ENCODE measurements around the gene SLC26A4.

Gene SLC26A4

GRCh38 chr7:107746006-107746405 is 85.4 kb downstream of the SLC26A4 start:
- Histone ChIP-seq H3K4ac (ENCODE audit: low read depth, low read length) (peak overlapping the region; percentile 96), H3K4me1 (ENCODE audit: control insufficient read depth in 1 of 2, insufficient read depth in 2 of 2, low read length in 2 of 2) (peaks cover 0 to 5% of the 10 kb centered on the region in 2 experiments), H4K91ac (ENCODE audit: low read depth, low read length) (no peak overlapping the region), H2AK5ac (ENCODE audit: low read length) (no peak overlapping the region), H4K12ac (ENCODE audit: low read depth, low read length) (no peak overlapping the region), H3K27me3 (ENCODE audit: insufficient read depth, low read length) (no peaks in the 10 kb centered on the region), H3K79me2 (ENCODE audit: control insufficient read depth, insufficient read depth, low read length, poor library complexity) (peaks cover 10% of the 10 kb centered on the region), H3K27ac (ENCODE audit: low read depth, low read length) (no peak overlapping the region), H3K23ac (ENCODE audit: low read length) (no peak overlapping the region), H3K79me1 (ENCODE audit: low read length) (peaks cover 6% of the 10 kb centered on the region), H3K4me3 (ENCODE audit: low read depth, low read length) (no peak overlapping the region), H2BK120ac (ENCODE audit: insufficient read depth, low read length, poor library complexity) (no peak overlapping the region), H2BK12ac (ENCODE audit: low read length) (no peak overlapping the region), H3K18ac (ENCODE audit: low read length) (no peak overlapping the region), H3K9ac (ENCODE audit: low read length) (no peak overlapping the region), H2BK5ac (ENCODE audit: low read depth, low read length, poor library complexity) (no peak overlapping the region), H3K14ac (ENCODE audit: low read length) (no peak overlapping the region), H4K8ac (ENCODE audit: low read depth, low read length) (no peak overlapping the region), H3K36me3 (ENCODE audit: control insufficient read depth in 1 of 2, insufficient read depth in 2 of 2, low read length in 2 of 2) (peaks cover 6 to 7% of the 10 kb centered on the region in 2 experiments), H2AFZ (ENCODE audit: insufficient read depth, low read length, poor library complexity) (no peak overlapping the region), H3K9me3 (ENCODE audit: insufficient read depth, low read depth, low read length) (no peaks in the 10 kb centered on the region), H3K4me2 (ENCODE audit: low read length) (no peak overlapping the region)
- no CpG with 5 or more reads among the region's 3 CpGs for WGBS (ENCODE audit: extremely low coverage, insufficient coverage, insufficient read length)
- peak in 1 of 2 donors; percentile 26 for DNase-seq

- H3K23ac ChIP-seq (ENCODE audit: low read length): no peak overlapping the region
- WGBS (ENCODE audit: extremely low coverage, insufficient coverage, insufficient read length): no CpG with 5 or more reads among the region's 7 CpGs
- no peaks in the 10 kb centered on the region for H3K79me2 ChIP-seq (ENCODE audit: control insufficient read depth, insufficient read depth, low read length, poor library complexity)
- H3K4me2 ChIP-seq (ENCODE audit: low read length): no peak overlapping the region
- H4K12ac ChIP-seq (ENCODE audit: low read depth, low read length): no peak overlapping the region
- H3K14ac ChIP-seq (ENCODE audit: low read length): no peak overlapping the region
- H3K4ac ChIP-seq (ENCODE audit: low read depth, low read length): no peak overlapping the region
- H4K91ac ChIP-seq (ENCODE audit: low read depth, low read length): no peak overlapping the region
- H2BK12ac ChIP-seq (ENCODE audit: low read length): no peak overlapping the region
- DNase-seq: no peak
- no peak overlapping the region for H3K9ac ChIP-seq (ENCODE audit: low read length)
- H3K36me3 ChIP-seq (ENCODE audit: control insufficient read depth in 1 of 2, insufficient read depth in 2 of 2, low read length in 2 of 2): peaks cover 14 to 15% of the 10 kb centered on the region in 2 experiments
- H3K4me1 ChIP-seq (ENCODE audit: control insufficient read depth in 1 of 2, insufficient read depth in 2 of 2, low read length in 2 of 2): no peaks in the 10 kb centered on the region
- no peak overlapping the region for H3K4me3 ChIP-seq (ENCODE audit: low read depth, low read length)
- H2AFZ ChIP-seq (ENCODE audit: insufficient read depth, low read length, poor library complexity): no peak overlapping the region
- no peaks in the 10 kb centered on the region for H3K9me3 ChIP-seq (ENCODE audit: insufficient read depth, low read depth, low read length)
- no peak overlapping the region for H3K18ac ChIP-seq (ENCODE audit: low read length)
- H3K27ac ChIP-seq (ENCODE audit: low read depth, low read length): no peak overlapping the region
- H2BK120ac ChIP-seq (ENCODE audit: insufficient read depth, low read length, poor library complexity): no peak overlapping the region
- no peaks in the 10 kb centered on the region for H3K79me1 ChIP-seq (ENCODE audit: low read length)
- no peak overlapping the region for H2AK5ac ChIP-seq (ENCODE audit: low read length)
- H2BK5ac ChIP-seq (ENCODE audit: low read depth, low read length, poor library complexity): no peak overlapping the region
- no peaks in the 10 kb centered on the region for H3K27me3 ChIP-seq (ENCODE audit: insufficient read depth, low read length)
- no peak overlapping the region for H4K8ac ChIP-seq (ENCODE audit: low read depth, low read length)
These were observed 90.5 kb downstream of the SLC26A4 start for GRCh38 chr7:107751113-107751512.

- no peak overlapping the region for H2BK5ac ChIP-seq (ENCODE audit: low read depth, low read length, poor library complexity)
- no peak overlapping the region for H3K27ac ChIP-seq (ENCODE audit: low read depth, low read length)
- H3K4ac ChIP-seq (ENCODE audit: low read depth, low read length): no peak overlapping the region
- H4K12ac ChIP-seq (ENCODE audit: low read depth, low read length): no peak overlapping the region
- H3K4me2 ChIP-seq (ENCODE audit: low read length): no peak overlapping the region
- H4K91ac ChIP-seq (ENCODE audit: low read depth, low read length): no peak overlapping the region
- H4K8ac ChIP-seq (ENCODE audit: low read depth, low read length): no peak overlapping the region
- H3K36me3 ChIP-seq (ENCODE audit: control insufficient read depth in 1 of 2, insufficient read depth in 2 of 2, low read length in 2 of 2): peaks cover 22 to 24% of the 10 kb centered on the region in 2 experiments
- H3K4me1 ChIP-seq (ENCODE audit: control insufficient read depth in 1 of 2, insufficient read depth in 2 of 2, low read length in 2 of 2): no peaks in the 10 kb centered on the region
- H3K18ac ChIP-seq (ENCODE audit: low read length): no peak overlapping the region
- H3K23ac ChIP-seq (ENCODE audit: low read length): no peak overlapping the region
- no peak overlapping the region for H3K14ac ChIP-seq (ENCODE audit: low read length)
- no peak overlapping the region for H3K4me3 ChIP-seq (ENCODE audit: low read depth, low read length)
- no peak overlapping the region for H2BK12ac ChIP-seq (ENCODE audit: low read length)
- no peak overlapping the region for H2AK5ac ChIP-seq (ENCODE audit: low read length)
- H2BK120ac ChIP-seq (ENCODE audit: insufficient read depth, low read length, poor library complexity): no peak overlapping the region
- no peaks in the 10 kb centered on the region for H3K27me3 ChIP-seq (ENCODE audit: insufficient read depth, low read length)
- H3K9ac ChIP-seq (ENCODE audit: low read length): no peak overlapping the region
- no CpG with 5 or more reads among the region's 2 CpGs for WGBS (ENCODE audit: extremely low coverage, insufficient coverage, insufficient read length)
- no peaks in the 10 kb centered on the region for H3K79me1 ChIP-seq (ENCODE audit: low read length)
- DNase-seq: no peak
- H2AFZ ChIP-seq (ENCODE audit: insufficient read depth, low read length, poor library complexity): no peak overlapping the region
- no peaks in the 10 kb centered on the region for H3K9me3 ChIP-seq (ENCODE audit: insufficient read depth, low read depth, low read length)
- H3K79me2 ChIP-seq (ENCODE audit: control insufficient read depth, insufficient read depth, low read length, poor library complexity): no peaks in the 10 kb centered on the region
These were observed 94.0 kb downstream of the SLC26A4 start for GRCh38 chr7:107754642-107755041.

- no peak overlapping the region for H2BK5ac ChIP-seq (ENCODE audit: low read depth, low read length, poor library complexity)
- H3K27ac ChIP-seq (ENCODE audit: low read depth, low read length): no peak overlapping the region
- no peak overlapping the region for H3K18ac ChIP-seq (ENCODE audit: low read length)
- H3K79me1 ChIP-seq (ENCODE audit: low read length): no peaks in the 10 kb centered on the region
- no peak overlapping the region for H3K4me3 ChIP-seq (ENCODE audit: low read depth, low read length)
- no peak overlapping the region for H3K14ac ChIP-seq (ENCODE audit: low read length)
- no peak overlapping the region for H3K23ac ChIP-seq (ENCODE audit: low read length)
- peak overlapping the region; percentile 18 for H3K9ac ChIP-seq (ENCODE audit: low read length)
- H2AFZ ChIP-seq (ENCODE audit: insufficient read depth, low read length, poor library complexity): no peak overlapping the region
- H2BK12ac ChIP-seq (ENCODE audit: low read length): no peak overlapping the region
- peaks cover 13 to 15% of the 10 kb centered on the region in 2 experiments for H3K36me3 ChIP-seq (ENCODE audit: control insufficient read depth in 1 of 2, insufficient read depth in 2 of 2, low read length in 2 of 2)
- H4K12ac ChIP-seq (ENCODE audit: low read depth, low read length): no peak overlapping the region
- H4K8ac ChIP-seq (ENCODE audit: low read depth, low read length): no peak overlapping the region
- no peak overlapping the region for H3K4ac ChIP-seq (ENCODE audit: low read depth, low read length)
- no peak for DNase-seq
- no peak overlapping the region for H3K4me2 ChIP-seq (ENCODE audit: low read length)
- H3K9me3 ChIP-seq (ENCODE audit: insufficient read depth, low read depth, low read length): no peaks in the 10 kb centered on the region
- H3K79me2 ChIP-seq (ENCODE audit: control insufficient read depth, insufficient read depth, low read length, poor library complexity): no peaks in the 10 kb centered on the region
- H4K91ac ChIP-seq (ENCODE audit: low read depth, low read length): no peak overlapping the region
- H3K4me1 ChIP-seq (ENCODE audit: control insufficient read depth in 1 of 2, insufficient read depth in 2 of 2, low read length in 2 of 2): no peaks in the 10 kb centered on the region
- no peaks in the 10 kb centered on the region for H3K27me3 ChIP-seq (ENCODE audit: insufficient read depth, low read length)
- WGBS (ENCODE audit: extremely low coverage, insufficient coverage, insufficient read length): no CpG with 5 or more reads among the region's 1 CpG
- no peak overlapping the region for H2AK5ac ChIP-seq (ENCODE audit: low read length)
- H2BK120ac ChIP-seq (ENCODE audit: insufficient read depth, low read length, poor library complexity): no peak overlapping the region
These were observed 98.0 kb downstream of the SLC26A4 start for GRCh38 chr7:107758667-107759066.
